Activated CD4-positive, alpha-beta T cell treated with anti-CD3 and anti-CD28 coated beads, Interleukin-2, amount 50 U/mL, for 1 hour (primary cell): Measurements from ENCODE around the gene LGALSL.

Experiments used
- DNase-seq: peaks from one replicate; pipeline ENCODE4 v3.0.0-alpha.2; 2020

LGALSL gene

GRCh38 chr2:64501946-64502345 is 48.0 kb downstream of the LGALSL start:
- DNase-seq, result no peak

- no peak for DNase-seq
These were observed 48.9 kb downstream of the LGALSL start for GRCh38 chr2:64502860-64503259.

GRCh38 chr2:64504774-64505720 is 51.1 kb downstream of the LGALSL start:
- no peak for DNase-seq

GRCh38 chr2:64506686-64507085 is 52.7 kb downstream of the LGALSL start:
- no peak for DNase-seq
